GM10248 (cell line): ENCODE results near the gene PBRM1.

Source experiments
- CTCF ChIA-PET: fragments of 300-600 bp; sonication (Branson Sonifier 250); formaldehyde crosslinking; extraction: SDS; loops from one replicate; lab custom pipeline; 2021; ENCODE audit warnings: antibody characterized with exemption; lab: Yijun Ruan, JAX
- POLR2A ChIA-PET: fragments of 350-650 bp; sonication (Branson Sonifier 250); formaldehyde crosslinking; extraction: SDS; loops from one replicate; lab custom pipeline; 2020; ENCODE audit warnings: antibody characterized with exemption; lab: Yijun Ruan, JAX
- DNase-seq: peaks from one replicate; pipeline ENCODE4 v3.0.0; 2012; ENCODE audit errors: extremely low spot score
- CTCF ChIP-seq: IDR thresholded peaks from 2 replicates; pipeline ENCODE4 v1.5.1; 2012; ENCODE audit warnings: mild to moderate bottlenecking, low read depth; ENCODE audit errors: extremely low read depth, missing control alignments, control extremely low read depth

Gene PBRM1

DNA sequence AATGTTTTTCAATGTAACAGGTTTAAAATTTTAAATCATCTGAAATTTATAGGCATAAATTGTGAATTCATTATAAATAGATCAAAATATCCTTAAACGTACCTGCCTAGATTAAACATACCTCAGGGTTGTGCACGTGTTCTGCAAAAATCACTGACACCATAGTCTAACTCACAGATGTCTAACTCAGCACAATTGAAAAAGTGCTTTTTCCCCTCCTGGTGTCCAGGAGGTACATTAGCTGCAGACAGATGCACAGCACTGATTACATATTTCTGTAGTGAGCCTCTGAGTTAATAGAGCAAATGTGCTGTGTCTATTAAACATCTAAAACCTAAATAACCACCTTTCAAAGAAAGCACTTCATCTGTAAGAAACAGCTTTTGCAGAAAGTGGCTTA is 138.6 kb downstream of the PBRM1 start:
- DNase-seq = no peak
- no peak for TF ChIP-seq CTCF
- POLR2A ChIA-PET = interaction anchor here (1.4 kb wide), 1 partner anchor 11 kb away, joined by 5 read pairs; the partner anchor contains the start of gene UQCC5
- CTCF ChIA-PET = interaction anchor here (0.9 to 1.4 kb wide), 2 partner anchors 12 to 14 kb away, joined by 3 read pairs; no protein-coding TSS in a partner anchor

GRCh38 chr3:52546111-52546901 is 139.4 kb downstream of the PBRM1 start:
- TF ChIP-seq CTCF = no peak
- CTCF ChIA-PET = interaction anchor here (1.4 to 1.5 kb wide), 2 partner anchors 10 to 14 kb away, joined by 3 read pairs; no protein-coding TSS in a partner anchor
- DNase-seq = no peak
- POLR2A ChIA-PET = interaction anchor here (1.4 kb wide), 1 partner anchor 10 kb away, joined by 5 read pairs; the partner anchor contains the start of gene UQCC5

DNA sequence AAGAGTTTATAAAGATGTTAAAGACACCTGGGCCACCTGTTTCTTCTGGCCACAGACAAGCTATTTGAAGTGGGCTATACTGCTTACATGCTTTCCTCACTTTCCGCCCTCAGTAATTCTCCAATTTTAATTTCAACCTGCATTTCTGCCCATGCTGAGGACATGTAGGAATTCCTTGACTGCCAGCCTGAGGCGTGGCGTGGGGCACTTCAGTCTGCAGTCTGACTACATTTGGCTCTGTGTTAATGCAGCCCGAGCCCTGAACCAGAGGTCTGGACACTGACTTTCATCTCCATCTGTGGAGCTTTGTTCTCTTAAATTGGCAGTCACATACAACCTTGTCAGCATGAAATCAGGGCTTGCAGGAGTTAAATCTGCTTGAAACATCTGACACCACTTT is 140.8 kb downstream of the PBRM1 start:
- DNase-seq = no peak
- ChIA-PET POLR2A (no interaction called here), CTCF (interaction anchor here (0.8 to 1.3 kb wide), 2 partner anchors 9 to 16 kb away, joined by 3 to 5 read pairs; partner anchors contain the start of gene UQCC5)
- no peak for TF ChIP-seq CTCF

- ChIA-PET CTCF (no interaction called here), POLR2A (no interaction called here)
- DNase-seq = no peak
- TF ChIP-seq CTCF = no peak
Measured at GRCh38 chr3:52541050-52541449, 144.7 kb downstream of the PBRM1 start.

GRCh38 chr3:52539010-52539653 is 146.6 kb downstream of the PBRM1 start:
- no peak for TF ChIP-seq CTCF
- DNase-seq = no peak
- POLR2A ChIA-PET = interaction anchor here (0.7 kb wide), 1 partner anchor 90 kb away, joined by 3 read pairs; no protein-coding TSS in a partner anchor
- CTCF ChIA-PET = interaction anchor here (1.5 kb wide), 1 partner anchor 12 kb away, joined by 3 read pairs; no protein-coding TSS in a partner anchor

DNA sequence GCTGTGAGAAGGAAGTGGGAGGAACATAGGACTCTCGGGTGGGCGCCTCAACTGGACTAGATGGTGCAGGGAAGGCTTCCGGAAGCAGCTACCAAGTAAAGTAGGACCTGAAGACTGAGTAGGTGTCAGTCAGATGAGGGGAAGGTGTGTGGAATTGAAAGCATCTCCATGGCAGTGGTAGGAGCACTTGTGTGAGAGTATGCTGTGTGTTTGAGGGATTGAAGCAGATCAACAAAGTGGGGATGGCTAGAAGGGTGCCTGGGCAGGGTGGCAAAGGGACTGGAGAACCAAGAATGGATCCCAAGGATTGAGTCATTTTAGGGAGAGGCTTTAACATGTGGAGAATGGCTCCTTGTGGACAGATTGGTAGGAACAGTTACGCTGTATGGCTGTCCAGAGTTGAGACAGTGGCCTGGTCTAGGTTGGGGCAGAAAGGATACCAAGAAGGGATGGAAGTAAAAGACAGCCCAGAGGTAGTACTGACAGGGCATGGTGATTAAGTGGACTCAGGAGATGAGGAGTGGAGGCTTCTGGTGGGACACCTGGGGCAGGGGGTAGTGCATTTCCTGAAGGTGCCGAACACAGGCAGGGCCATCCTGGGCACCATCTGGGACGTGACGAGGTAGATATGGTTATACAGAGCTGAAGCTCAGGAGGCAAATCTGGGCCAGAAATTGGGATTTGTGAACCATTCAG is 147.8 kb downstream of the PBRM1 start:
- TF ChIP-seq CTCF = no peak
- POLR2A ChIA-PET = interaction anchor here (0.6 to 0.8 kb wide), 2 partner anchors 30 to 1211 kb away, joined by 3 read pairs; no protein-coding TSS in a partner anchor
- DNase-seq = no peak
- CTCF ChIA-PET = interaction anchor here (1.1 kb wide), 1 partner anchor 52 kb away, joined by 3 read pairs; no protein-coding TSS in a partner anchor
